Right lobe of liver (tissue), 4 donors: ENCODE measurements around the gene WBP2NL.

Experiments used
- POLR2A ChIP-seq: fragments of 450-650 bp; IDR thresholded peaks from one replicate; pipeline ENCODE4 v1.6.1; 2017; ENCODE audit warnings: antibody characterized with exemption, mild to moderate bottlenecking
- TF ChIP-seq, protein P1 (sequence below), 4 donors: fragments of 200-600 bp in 3 of 4; fragments of 450-650 bp in 1 of 4; IDR thresholded peaks; one replicate each; pipeline versions ENCODE4 v1.5.1 to v1.8.0; 2016 to 2022; ENCODE audit warnings: antibody characterized with exemption in 4 of 4, mild to moderate bottlenecking in 2 of 4
- donor health status: DM: no; HTN: no; CAD: no.
- donor health status: DM: no; HTN: no; CAD: no.
- donor health status: DM: no; HTN: yes; CAD: no.

DNA sequence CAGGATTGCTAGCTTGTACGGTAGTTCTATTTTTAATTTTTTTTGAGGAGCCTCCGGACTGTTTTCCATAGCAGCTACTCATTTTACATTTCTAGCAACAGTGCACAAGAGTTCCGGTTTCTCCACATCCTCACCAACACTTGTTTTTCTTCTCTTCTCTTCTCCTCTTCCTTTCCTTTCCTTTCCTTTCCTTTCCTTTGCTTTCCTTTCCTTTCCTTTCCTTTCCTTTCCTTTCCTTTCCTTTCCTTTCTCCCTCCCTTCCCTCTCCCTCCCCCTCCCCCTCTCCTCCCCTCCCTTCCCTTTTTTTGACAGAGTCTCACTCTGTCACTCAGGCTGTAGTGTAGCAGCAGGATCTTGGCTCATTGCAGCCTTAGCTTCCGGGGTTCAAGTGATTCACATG is 9.3 kb downstream of the WBP2NL start:
- TF ChIP-seq, protein P1, sequence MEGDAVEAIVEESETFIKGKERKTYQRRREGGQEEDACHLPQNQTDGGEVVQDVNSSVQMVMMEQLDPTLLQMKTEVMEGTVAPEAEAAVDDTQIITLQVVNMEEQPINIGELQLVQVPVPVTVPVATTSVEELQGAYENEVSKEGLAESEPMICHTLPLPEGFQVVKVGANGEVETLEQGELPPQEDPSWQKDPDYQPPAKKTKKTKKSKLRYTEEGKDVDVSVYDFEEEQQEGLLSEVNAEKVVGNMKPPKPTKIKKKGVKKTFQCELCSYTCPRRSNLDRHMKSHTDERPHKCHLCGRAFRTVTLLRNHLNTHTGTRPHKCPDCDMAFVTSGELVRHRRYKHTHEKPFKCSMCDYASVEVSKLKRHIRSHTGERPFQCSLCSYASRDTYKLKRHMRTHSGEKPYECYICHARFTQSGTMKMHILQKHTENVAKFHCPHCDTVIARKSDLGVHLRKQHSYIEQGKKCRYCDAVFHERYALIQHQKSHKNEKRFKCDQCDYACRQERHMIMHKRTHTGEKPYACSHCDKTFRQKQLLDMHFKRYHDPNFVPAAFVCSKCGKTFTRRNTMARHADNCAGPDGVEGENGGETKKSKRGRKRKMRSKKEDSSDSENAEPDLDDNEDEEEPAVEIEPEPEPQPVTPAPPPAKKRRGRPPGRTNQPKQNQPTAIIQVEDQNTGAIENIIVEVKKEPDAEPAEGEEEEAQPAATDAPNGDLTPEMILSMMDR (IDR thresholded peaks at IDR 0.05), result no peak
- TF ChIP-seq POLR2A, result no peak
